Heart left ventricle (tissue), 13 donors: ENCODE measurements around the gene NBPF3.

Experiments used
- POLR2A ChIP-seq, 2 donors: fragments of 450-650 bp; IDR thresholded peaks; one replicate each; pipeline ENCODE4 v1.6.1; 2017; ENCODE audit warnings: antibody characterized with exemption in 2 of 2, mild to moderate bottlenecking in 2 of 2, moderate library complexity in 2 of 2
- TF ChIP-seq, protein P1 (sequence below), 12 donors: fragments of 200-600 bp; sonication (generic) in 4 of 12; IDR thresholded peaks; one replicate each; pipeline versions ENCODE4 v1.5.0 to v1.8.0; 2018 to 2022; ENCODE audit warnings: antibody characterized with exemption in 12 of 12, mild to moderate bottlenecking in 5 of 12
- donor health status: ischemic (EF 13 %, LVEDD 7.1; RV severe dilation, severe dysfunction).
- donor health status: DM: no; HTN: yes; CAD: no.
- donor health status: DM: no; HTN: no; CAD: no.
- donor health status: ischemic (EF 25% LVEDD 6.9; RV normal size, moderate dysfunction).
- donor health status: ischemic (EF 25% LVEDD 5.7; RV mildly dilated, moderate dysfunction).
- donor health status: ischemic (EF 35%, LVEDD 5.7; RV mildly dilated, moderate dysfunction).
- donor health status: nonischemic (EF 11% LVEDD 7.7; RV severe dilation, severe dysfunction).
- donor health status: DM: yes; HTN: yes; CAD: no.
- donor health status: PGD.
- donor health status: ischemic (EF 29% LVEDD 5.4; RV normal size, mild dysfunction).
- donor health status: nonischemic (EF 23%, LVEDD 6.1; RV moderate dilation, normal function).

DNA sequence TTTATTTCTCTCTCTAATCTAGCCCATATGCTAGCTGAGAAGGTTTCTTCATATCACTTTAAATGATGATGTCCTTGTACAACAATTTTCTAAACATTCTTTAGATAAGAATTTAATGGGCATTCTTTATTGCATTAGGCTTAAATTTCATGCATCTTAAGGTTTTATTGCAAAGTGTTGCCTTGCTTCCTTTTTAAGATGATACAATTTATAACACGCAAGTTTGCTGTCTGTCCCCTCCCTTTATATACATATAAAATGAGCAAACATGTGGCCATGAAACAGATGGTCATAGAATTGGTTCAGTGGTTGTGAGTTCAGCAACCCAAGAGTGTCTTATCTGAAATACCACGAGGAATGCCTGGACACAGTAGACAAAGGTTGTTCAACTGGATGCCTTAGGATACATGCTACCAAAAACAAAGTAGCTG is 12.1 kb downstream of the NBPF3 start:
- TF ChIP-seq, protein P1, sequence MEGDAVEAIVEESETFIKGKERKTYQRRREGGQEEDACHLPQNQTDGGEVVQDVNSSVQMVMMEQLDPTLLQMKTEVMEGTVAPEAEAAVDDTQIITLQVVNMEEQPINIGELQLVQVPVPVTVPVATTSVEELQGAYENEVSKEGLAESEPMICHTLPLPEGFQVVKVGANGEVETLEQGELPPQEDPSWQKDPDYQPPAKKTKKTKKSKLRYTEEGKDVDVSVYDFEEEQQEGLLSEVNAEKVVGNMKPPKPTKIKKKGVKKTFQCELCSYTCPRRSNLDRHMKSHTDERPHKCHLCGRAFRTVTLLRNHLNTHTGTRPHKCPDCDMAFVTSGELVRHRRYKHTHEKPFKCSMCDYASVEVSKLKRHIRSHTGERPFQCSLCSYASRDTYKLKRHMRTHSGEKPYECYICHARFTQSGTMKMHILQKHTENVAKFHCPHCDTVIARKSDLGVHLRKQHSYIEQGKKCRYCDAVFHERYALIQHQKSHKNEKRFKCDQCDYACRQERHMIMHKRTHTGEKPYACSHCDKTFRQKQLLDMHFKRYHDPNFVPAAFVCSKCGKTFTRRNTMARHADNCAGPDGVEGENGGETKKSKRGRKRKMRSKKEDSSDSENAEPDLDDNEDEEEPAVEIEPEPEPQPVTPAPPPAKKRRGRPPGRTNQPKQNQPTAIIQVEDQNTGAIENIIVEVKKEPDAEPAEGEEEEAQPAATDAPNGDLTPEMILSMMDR (IDR thresholded peaks at IDR 0.05): no peak
- no peak for TF ChIP-seq POLR2A (IDR thresholded peaks at IDR 0.05)
